Measurements from ENCODE around the gene MPV17L2.
A peak's percentile ranks its signal among the peaks of the same experiment; 100 is the strongest.

Gene MPV17L2

GRCh38 chr19:18197306-18197705 is 4.3 kb downstream of the MPV17L2 start:
- Histone ChIP-seq H2AK5ac (ENCODE audit: low read length, severe bottlenecking) (no peak overlapping the region), H3K4ac (ENCODE audit: low read depth in 1 of 2, low read length in 2 of 2) (no peak overlapping the region), H3K23ac (ENCODE audit: low read length in 2 of 2) (no peak overlapping the region), H3K27me3 (ENCODE audit: control insufficient read depth in 1 of 2, insufficient read depth in 1 of 2, low read length in 2 of 2) (no peaks in the 10 kb centered on the region), H2BK12ac (ENCODE audit: low read length in 2 of 2) (no peak overlapping the region), H3K14ac (ENCODE audit: low read length in 2 of 2) (no peak overlapping the region), H3K4me1 (ENCODE audit: control insufficient read depth, insufficient read depth, low read depth, low read length) (peaks cover 17% of the 10 kb centered on the region), H2BK15ac (ENCODE audit: low read depth, poor library complexity, severe bottlenecking) (no peak overlapping the region), H3K9ac (ENCODE audit: low read length) (no peak overlapping the region), H4K8ac (ENCODE audit: low read length) (no peak overlapping the region), H2AFZ (ENCODE audit: low read depth, low read length) (no peak overlapping the region), H3K4me2 (ENCODE audit: low read length, poor library complexity, severe bottlenecking) (no peak overlapping the region), H4K91ac (ENCODE audit: low read length) (no peak overlapping the region), H2BK120ac (ENCODE audit: low read depth, low read length) (no peak overlapping the region), H3K18ac (ENCODE audit: low read depth in 1 of 2, low read length in 2 of 2) (no peak overlapping the region), H2BK5ac (ENCODE audit: low read depth, low read length, poor library complexity, severe bottlenecking) (no peak overlapping the region), H3K9me3 (ENCODE audit: control insufficient read depth, low read length) (no peaks in the 10 kb centered on the region), H3K79me1 (replicated peaks; ENCODE audit: low read length, poor library complexity, severe bottlenecking) (peaks cover 14% of the 10 kb centered on the region), H3K36me3 (ENCODE audit: control insufficient read depth in 1 of 2, insufficient read depth in 2 of 2, low read depth in 1 of 2, low read length in 2 of 2) (peaks cover 47 to 49% of the 10 kb centered on the region in 2 experiments), H3K4me3 (ENCODE audit: insufficient read depth in 1 of 2, low read depth in 1 of 2, low read length in 2 of 2) (no peak overlapping the region), H3K27ac (ENCODE audit: low read length, poor library complexity, severe bottlenecking) (no peak overlapping the region)
- WGBS: 94% methylated on average over 18 of the region's 18 CpGs
- no peak for DNase-seq

- Histone ChIP-seq H4K8ac (ENCODE audit: low read length) (no peak overlapping the region), H3K9ac (ENCODE audit: low read length) (no peak overlapping the region), H2AFZ (ENCODE audit: low read depth, low read length) (no peak overlapping the region), H2BK120ac (ENCODE audit: low read depth, low read length) (no peak overlapping the region), H3K4ac (ENCODE audit: low read depth in 1 of 2, low read length in 2 of 2) (no peak overlapping the region), H3K27me3 (ENCODE audit: control insufficient read depth in 1 of 2, insufficient read depth in 1 of 2, low read length in 2 of 2) (no peaks in the 10 kb centered on the region), H3K36me3 (ENCODE audit: control insufficient read depth in 1 of 2, insufficient read depth in 2 of 2, low read depth in 1 of 2, low read length in 2 of 2) (peaks cover 48 to 52% of the 10 kb centered on the region in 2 experiments), H3K4me2 (ENCODE audit: low read length, poor library complexity, severe bottlenecking) (no peak overlapping the region), H3K79me1 (replicated peaks; ENCODE audit: low read length, poor library complexity, severe bottlenecking) (peaks cover 17% of the 10 kb centered on the region), H2BK12ac (ENCODE audit: low read length in 2 of 2) (no peak overlapping the region), H2BK5ac (ENCODE audit: low read depth, low read length, poor library complexity, severe bottlenecking) (no peak overlapping the region), H3K4me3 (ENCODE audit: insufficient read depth in 1 of 2, low read depth in 1 of 2, low read length in 2 of 2) (no peak overlapping the region), H3K23ac (ENCODE audit: low read length in 2 of 2) (no peak overlapping the region), H3K27ac (ENCODE audit: low read length, poor library complexity, severe bottlenecking) (no peak overlapping the region), H3K14ac (ENCODE audit: low read length in 2 of 2) (no peak overlapping the region), H2BK15ac (ENCODE audit: low read depth, poor library complexity, severe bottlenecking) (no peak overlapping the region), H2AK5ac (ENCODE audit: low read length, severe bottlenecking) (no peak overlapping the region), H3K18ac (ENCODE audit: low read depth in 1 of 2, low read length in 2 of 2) (no peak overlapping the region), H3K4me1 (ENCODE audit: control insufficient read depth, insufficient read depth, low read depth, low read length) (peaks cover 18% of the 10 kb centered on the region), H4K91ac (ENCODE audit: low read length) (no peak overlapping the region), H3K9me3 (ENCODE audit: control insufficient read depth, low read length) (no peaks in the 10 kb centered on the region)
- WGBS: 85% methylated on average over 6 of the region's 6 CpGs
- no peak for DNase-seq
Observed at GRCh38 chr19:18197941-18198340, 4.9 kb downstream of the MPV17L2 start.

GRCh38 chr19:18198374-18198773 is 5.4 kb downstream of the MPV17L2 start:
- no peak overlapping the region for H3K9ac ChIP-seq (ENCODE audit: low read length)
- no peak overlapping the region for H3K4me2 ChIP-seq (ENCODE audit: low read length, poor library complexity, severe bottlenecking)
- H2BK15ac ChIP-seq (ENCODE audit: low read depth, poor library complexity, severe bottlenecking): no peak overlapping the region
- no peak overlapping the region for H2AK5ac ChIP-seq (ENCODE audit: low read length, severe bottlenecking)
- H3K23ac ChIP-seq (ENCODE audit: low read length in 2 of 2): no peak overlapping the region
- no peak for DNase-seq
- no peak overlapping the region for H2AFZ ChIP-seq (ENCODE audit: low read depth, low read length)
- no peak overlapping the region for H2BK12ac ChIP-seq (ENCODE audit: low read length in 2 of 2)
- H3K27me3 ChIP-seq (ENCODE audit: control insufficient read depth in 1 of 2, insufficient read depth in 1 of 2, low read length in 2 of 2): no peaks in the 10 kb centered on the region
- H3K18ac ChIP-seq (ENCODE audit: low read depth in 1 of 2, low read length in 2 of 2): no peak overlapping the region
- H3K27ac ChIP-seq (ENCODE audit: low read length, poor library complexity, severe bottlenecking): no peak overlapping the region
- no peak overlapping the region for H2BK120ac ChIP-seq (ENCODE audit: low read depth, low read length)
- H3K79me1 ChIP-seq (replicated peaks; ENCODE audit: low read length, poor library complexity, severe bottlenecking): peaks cover 21% of the 10 kb centered on the region
- H4K91ac ChIP-seq (ENCODE audit: low read length): no peak overlapping the region
- H2BK5ac ChIP-seq (ENCODE audit: low read depth, low read length, poor library complexity, severe bottlenecking): no peak overlapping the region
- no peak overlapping the region for H3K14ac ChIP-seq (ENCODE audit: low read length in 2 of 2)
- H3K4ac ChIP-seq (ENCODE audit: low read depth in 1 of 2, low read length in 2 of 2): no peak overlapping the region
- H4K8ac ChIP-seq (ENCODE audit: low read length): no peak overlapping the region
- peaks cover 23% of the 10 kb centered on the region for H3K4me1 ChIP-seq (ENCODE audit: control insufficient read depth, insufficient read depth, low read depth, low read length)
- peaks cover 48 to 52% of the 10 kb centered on the region in 2 experiments for H3K36me3 ChIP-seq (ENCODE audit: control insufficient read depth in 1 of 2, insufficient read depth in 2 of 2, low read depth in 1 of 2, low read length in 2 of 2)
- H3K4me3 ChIP-seq (ENCODE audit: insufficient read depth in 1 of 2, low read depth in 1 of 2, low read length in 2 of 2): no peak overlapping the region
- no peaks in the 10 kb centered on the region for H3K9me3 ChIP-seq (ENCODE audit: control insufficient read depth, low read length)
- WGBS: 83% methylated on average over 3 of the region's 6 CpGs

GRCh38 chr19:18202397-18202777 is 9.4 kb downstream of the MPV17L2 start:
- Histone ChIP-seq H2BK12ac (ENCODE audit: low read length in 2 of 2) (no peak overlapping the region), H2BK15ac (ENCODE audit: low read depth, poor library complexity, severe bottlenecking) (no peak overlapping the region), H3K9ac (ENCODE audit: low read length) (peak overlapping the region; percentile 83), H3K27me3 (ENCODE audit: control insufficient read depth in 1 of 2, insufficient read depth in 1 of 2, low read length in 2 of 2) (no peaks in the 10 kb centered on the region), H3K79me1 (replicated peaks; ENCODE audit: low read length, poor library complexity, severe bottlenecking) (peaks cover 11% of the 10 kb centered on the region), H3K14ac (ENCODE audit: low read length in 2 of 2) (no peak overlapping the region), H2BK120ac (ENCODE audit: low read depth, low read length) (no peak overlapping the region), H4K8ac (ENCODE audit: low read length) (no peak overlapping the region), H3K4ac (ENCODE audit: low read depth in 1 of 2, low read length in 2 of 2) (no peak overlapping the region), H2AK5ac (ENCODE audit: low read length, severe bottlenecking) (no peak overlapping the region), H2AFZ (ENCODE audit: low read depth, low read length) (no peak overlapping the region), H3K9me3 (ENCODE audit: control insufficient read depth, low read length) (no peaks in the 10 kb centered on the region), H3K18ac (ENCODE audit: low read depth in 1 of 2, low read length in 2 of 2) (no peak overlapping the region), H3K4me3 (ENCODE audit: insufficient read depth in 1 of 2, low read depth in 1 of 2, low read length in 2 of 2) (peak overlapping the region in 1 of 2 experiments; percentile 96), H4K91ac (ENCODE audit: low read length) (no peak overlapping the region), H3K27ac (ENCODE audit: low read length, poor library complexity, severe bottlenecking) (no peak overlapping the region), H3K36me3 (ENCODE audit: control insufficient read depth in 1 of 2, insufficient read depth in 2 of 2, low read depth in 1 of 2, low read length in 2 of 2) (peaks cover 27 to 36% of the 10 kb centered on the region in 2 experiments), H3K4me2 (ENCODE audit: low read length, poor library complexity, severe bottlenecking) (no peak overlapping the region), H3K4me1 (ENCODE audit: control insufficient read depth, insufficient read depth, low read depth, low read length) (peaks cover 17% of the 10 kb centered on the region), H2BK5ac (ENCODE audit: low read depth, low read length, poor library complexity, severe bottlenecking) (no peak overlapping the region), H3K23ac (ENCODE audit: low read length in 2 of 2) (no peak overlapping the region)
- 96% methylated on average over 24 of the region's 24 CpGs for WGBS
- no peak for DNase-seq

Data from mesenchymal stem cell (in vitro differentiated cells and primary cell).